Ascending aorta (tissue), 2 donors: ENCODE data around the gene RRAS. TPM values are rescaled to one million over a fixed set of nuclear protein-coding genes. Genes with fewer than 3 reads are reported as not detected.

Source experiments
- DNase-seq, 2 donors: peaks; one replicate each; pipeline ENCODE4 v3.0.0-alpha.2; 2019; ENCODE audit warnings: low spot score in 2 of 2
- H3K27ac ChIP-seq, 2 donors: fragments of 200-600 bp; sonication (generic); one replicate each; pipeline ENCODE4 v1.5.1; 2016 to 2017; ENCODE audit warnings: mild to moderate bottlenecking in 1 of 2
- H3K27me3 ChIP-seq: fragments of 200-600 bp; sonication (generic); one replicate; pipeline ENCODE4 v1.5.1; 2017
- H3K36me3 ChIP-seq, 2 donors: fragments of 200-600 bp; sonication (generic); one replicate each; pipeline ENCODE4 v1.5.1; 2016
- H3K4me1 ChIP-seq, 2 donors: fragments of 200-600 bp; sonication (generic); one replicate each; pipeline ENCODE4 v1.5.1; 2016 to 2017; ENCODE audit warnings: mild to moderate bottlenecking in 1 of 2
- H3K4me3 ChIP-seq, 2 donors: fragments of 200-600 bp; sonication (generic); one replicate each; pipeline ENCODE4 v1.5.1; 2016 to 2017; ENCODE audit warnings: mild to moderate bottlenecking in 1 of 2
- H3K9me3 ChIP-seq, 2 donors: fragments of 200-600 bp; sonication (generic); one replicate each; pipeline ENCODE4 v1.5.1; 2016
- CTCF ChIP-seq, 3 experiments: fragments of 200-600 bp in 2 of 3; fragments of 450-650 bp in 1 of 3; sonication (generic) in 2 of 3; IDR thresholded peaks; one replicate each; pipeline ENCODE4 v1.5.1; 2016 to 2019; ENCODE audit warnings: antibody characterized with exemption in 3 of 3, mild to moderate bottlenecking in 1 of 3, moderate library complexity in 1 of 3
- intact Hi-C: fragments of 100-400 bp; cut with DNase I; formaldehyde crosslinking; loops from one replicate; pipeline ENCODE4 v1.15.1; 2023
- total RNA-seq: library from RNA; depleted of rRNA; stranded (reverse); fragments of >200 nt; gene quantifications from one replicate; pipeline ENCODE4 v1.1.0, GENCODE V29; 2016

RRAS gene
- total RNA-seq, 1 donor from 2014 or later = 161 TPM

GRCh38 chr19:49665351-49666119 is 25.6 kb upstream of the RRAS start, which contains the start of the genes BCL2L12 and IRF3:
TSS of gene BCL2L12 (plus strand) at chr19:49665933. CDS start at chr19:49666693, 760 bp downstream.
TSS of gene IRF3 (minus strand) at chr19:49665857. CDS start at chr19:49664838, 1,019 bp downstream.
- peak; percentile 88 to 98 for DNase-seq
- Histone ChIP-seq H3K27ac (peak within 1 kb of the TSS; percentile 87 to 89), H3K4me1 (peaks cover 0 to 18% of the 10 kb centered on the region in 2 donors), H3K4me3 (peak within 1 kb of the TSS; percentile 83), H3K36me3 (peaks cover 23 to 27% of the 10 kb centered on the region in 2 donors), H3K9me3 (no peaks in the 10 kb centered on the region), H3K27me3 (no peaks in the 10 kb centered on the region)
- no peak for TF ChIP-seq CTCF (IDR thresholded peaks at IDR 0.05)
- intact Hi-C loops = loop anchor here (1.0 kb wide), 1 partner anchor 11 kb away; no protein-coding TSS in a partner anchor

GRCh38 chr19:49665036-49665350 is 25.1 kb upstream of the RRAS start:
- H3K27ac ChIP-seq = peak overlapping the region; percentile 87 to 89
- TF ChIP-seq CTCF (IDR thresholded peaks at IDR 0.05) = no peak
- intact Hi-C loops = loop anchor here (1.0 kb wide), 1 partner anchor 11 kb away; no protein-coding TSS in a partner anchor
- DNase-seq = no peak
- H3K4me1 ChIP-seq = peaks cover 0 to 18% of the 10 kb centered on the region in 2 donors
- H3K27me3 ChIP-seq = no peaks in the 10 kb centered on the region
- H3K9me3 ChIP-seq = no peaks in the 10 kb centered on the region
- peak overlapping the region; percentile 83 for H3K4me3 ChIP-seq
- H3K36me3 ChIP-seq = peaks cover 28 to 31% of the 10 kb centered on the region in 2 donors

GRCh38 chr19:49664171-49665035 is 24.5 kb upstream of the RRAS start:
- peaks cover 0 to 18% of the 10 kb centered on the region in 2 donors for H3K4me1 ChIP-seq
- H3K27ac ChIP-seq = peak overlapping the region; percentile 87 to 89
- H3K36me3 ChIP-seq = peaks cover 32 to 37% of the 10 kb centered on the region in 2 donors
- intact Hi-C loops = loop anchor here (1.0 kb wide), 3 partner anchors 12 to 74 kb away; partner anchors contain the start of gene SCAF1
- no peaks in the 10 kb centered on the region for H3K9me3 ChIP-seq
- H3K27me3 ChIP-seq = no peaks in the 10 kb centered on the region
- TF ChIP-seq CTCF (IDR thresholded peaks at IDR 0.05) = peak; percentile 12 to 33 (median 26)
- DNase-seq = peak in 1 of 2 donors; percentile 94
- peak overlapping the region; percentile 83 for H3K4me3 ChIP-seq

GRCh38 chr19:49663224-49663623 is 23.3 kb upstream of the RRAS start:
- Histone ChIP-seq H3K36me3 (peaks cover 44 to 49% of the 10 kb centered on the region in 2 donors), H3K27ac (no peak overlapping the region), H3K9me3 (no peaks in the 10 kb centered on the region), H3K4me1 (peaks cover 0 to 18% of the 10 kb centered on the region in 2 donors), H3K27me3 (no peaks in the 10 kb centered on the region), H3K4me3 (no peak overlapping the region)
- intact Hi-C loops = no loop called here
- no peak for DNase-seq
- TF ChIP-seq CTCF (IDR thresholded peaks at IDR 0.05) = no peak

GRCh38 chr19:49662011-49662410 is 22.1 kb upstream of the RRAS start:
- intact Hi-C loops = no loop called here
- Histone ChIP-seq H3K27me3 (no peaks in the 10 kb centered on the region), H3K4me3 (no peak overlapping the region), H3K36me3 (peaks cover 56 to 61% of the 10 kb centered on the region in 2 donors), H3K9me3 (no peaks in the 10 kb centered on the region), H3K4me1 (peaks cover 0 to 18% of the 10 kb centered on the region in 2 donors), H3K27ac (no peak overlapping the region)
- TF ChIP-seq CTCF (IDR thresholded peaks at IDR 0.05) = no peak
- DNase-seq = no peak
